ENCODE measurements around the gene CRYBG2.

DNA sequence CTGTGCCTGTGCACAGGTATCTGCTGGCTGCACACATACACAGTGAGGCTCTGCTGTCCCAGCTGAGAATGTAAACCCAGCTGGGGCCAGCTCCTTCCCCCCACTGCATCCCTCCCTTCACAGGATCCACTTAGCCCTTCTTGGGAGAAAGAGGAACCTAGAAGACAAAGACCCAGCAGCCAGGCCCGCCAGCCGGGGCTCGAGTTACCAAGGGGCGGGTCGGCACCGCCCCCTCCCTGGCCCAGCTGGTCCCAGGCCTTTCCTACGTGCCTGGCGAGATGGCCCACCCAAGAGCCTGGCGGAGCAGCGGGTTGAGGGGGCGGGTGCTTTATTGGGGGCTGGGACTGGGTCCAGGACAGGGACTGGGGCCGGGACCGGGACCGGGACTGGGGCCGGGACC lies 72.0 kb downstream of the CRYBG2 start:
- no peak for TF ChIP-seq POLR2A (IDR thresholded peaks at IDR 0.05; ENCODE audit: extremely low read depth, insufficient read length)
- TF ChIP-seq, protein P1, sequence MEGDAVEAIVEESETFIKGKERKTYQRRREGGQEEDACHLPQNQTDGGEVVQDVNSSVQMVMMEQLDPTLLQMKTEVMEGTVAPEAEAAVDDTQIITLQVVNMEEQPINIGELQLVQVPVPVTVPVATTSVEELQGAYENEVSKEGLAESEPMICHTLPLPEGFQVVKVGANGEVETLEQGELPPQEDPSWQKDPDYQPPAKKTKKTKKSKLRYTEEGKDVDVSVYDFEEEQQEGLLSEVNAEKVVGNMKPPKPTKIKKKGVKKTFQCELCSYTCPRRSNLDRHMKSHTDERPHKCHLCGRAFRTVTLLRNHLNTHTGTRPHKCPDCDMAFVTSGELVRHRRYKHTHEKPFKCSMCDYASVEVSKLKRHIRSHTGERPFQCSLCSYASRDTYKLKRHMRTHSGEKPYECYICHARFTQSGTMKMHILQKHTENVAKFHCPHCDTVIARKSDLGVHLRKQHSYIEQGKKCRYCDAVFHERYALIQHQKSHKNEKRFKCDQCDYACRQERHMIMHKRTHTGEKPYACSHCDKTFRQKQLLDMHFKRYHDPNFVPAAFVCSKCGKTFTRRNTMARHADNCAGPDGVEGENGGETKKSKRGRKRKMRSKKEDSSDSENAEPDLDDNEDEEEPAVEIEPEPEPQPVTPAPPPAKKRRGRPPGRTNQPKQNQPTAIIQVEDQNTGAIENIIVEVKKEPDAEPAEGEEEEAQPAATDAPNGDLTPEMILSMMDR (IDR thresholded peaks at IDR 0.05; ENCODE audit: low read depth, low read length), result no peak
- TF ChIP-seq, protein P2, sequence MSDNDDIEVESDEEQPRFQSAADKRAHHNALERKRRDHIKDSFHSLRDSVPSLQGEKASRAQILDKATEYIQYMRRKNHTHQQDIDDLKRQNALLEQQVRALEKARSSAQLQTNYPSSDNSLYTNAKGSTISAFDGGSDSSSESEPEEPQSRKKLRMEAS (IDR thresholded peaks at IDR 0.05; ENCODE audit: low read depth, low read length), result no peak
